IMR-90 (cell line): Measurements from ENCODE around the gene TMEM245. TPM values are rescaled to one million over a fixed set of nuclear protein-coding genes. Genes with fewer than 3 reads are reported as not detected.

Source experiments
- ATAC-seq: fragments of 200-7000 bp; cut with Tn5 transposase; 2 replicates; pipeline ENCODE4 v1.9.1; 2020; ENCODE audit warnings: low read depth, mild to moderate bottlenecking, moderate library complexity
- BruUV-seq: library from RNA; stranded (reverse); fragments of 400-500 nt; replicated peaks from 2 replicates; lab custom pipeline; 2021; lab: Mats Ljungman, UMichigan
- CTCF ChIA-PET: fragments of 300-600 bp; formaldehyde crosslinking; extraction: SDS; loops from one replicate; lab custom pipeline; 2021; ENCODE audit warnings: antibody characterized with exemption; lab: Yijun Ruan, JAX
- POLR2A ChIA-PET: fragments of 300-600 bp; sonication (Branson Sonifier 250); formaldehyde crosslinking; loops from one replicate; lab custom pipeline; 2022; ENCODE audit warnings: antibody characterized with exemption; ENCODE audit not compliant: unreplicated experiment; lab: Charles Lee
- DNase-seq: peaks from one replicate; pipeline ENCODE4 v3.0.0; 2013
- H2AFZ ChIP-seq: replicated peaks from 2 replicates; pipeline ENCODE3; 2013; ENCODE audit warnings: low read length, mild to moderate bottlenecking; ENCODE audit not compliant: poor library complexity
- H2AK5ac ChIP-seq: 2 replicates; pipeline ENCODE4 v1.6.1; 2013; ENCODE audit warnings: low read depth, low read length, inconsistent platforms
- H2AK9ac ChIP-seq: replicated peaks from 2 replicates; pipeline ENCODE3; 2013; ENCODE audit warnings: mild to moderate bottlenecking, low read depth, low read length, moderate library complexity; ENCODE audit not compliant: poor library complexity
- H2BK120ac ChIP-seq: 2 replicates; pipeline ENCODE4 v1.6.1; 2013; ENCODE audit warnings: low read depth, low read length, inconsistent platforms
- H2BK15ac ChIP-seq: 3 replicates; pipeline ENCODE4 v1.6.1; 2013; ENCODE audit warnings: low read depth, low read length, inconsistent platforms
- H2BK20ac ChIP-seq: 2 replicates; pipeline ENCODE4 v1.6.1; 2013; ENCODE audit warnings: low read depth, mild to moderate bottlenecking, inconsistent platforms, low read length, moderate library complexity
- H2BK5ac ChIP-seq: 2 replicates; pipeline ENCODE4 v1.6.1; 2013; ENCODE audit warnings: mild to moderate bottlenecking, low read depth, low read length, inconsistent platforms; ENCODE audit not compliant: poor library complexity, severe bottlenecking
- H3K14ac ChIP-seq: replicated peaks from 2 replicates; pipeline ENCODE4 v1.6.1; 2013; ENCODE audit warnings: low read depth, low read length, inconsistent platforms
- H3K18ac ChIP-seq: 2 replicates; pipeline ENCODE4 v1.6.1; 2013; ENCODE audit warnings: low read depth, low read length, control low read depth
- H3K23ac ChIP-seq: 2 replicates; pipeline ENCODE4 v1.6.1; 2013; ENCODE audit warnings: low read depth, low read length, inconsistent platforms
- H3K27ac ChIP-seq: 2 replicates; pipeline ENCODE4 v1.5.1; 2013; ENCODE audit warnings: mild to moderate bottlenecking, control low read depth, low read length; ENCODE audit not compliant: insufficient read depth
- H3K27me3 ChIP-seq: 2 replicates; pipeline ENCODE4 v1.6.1; 2013; ENCODE audit warnings: low read length; ENCODE audit not compliant: control insufficient read depth, insufficient read depth
- H3K36me3 ChIP-seq: 2 replicates; pipeline ENCODE4 v1.6.1; 2013; ENCODE audit warnings: low read length, mixed read lengths; ENCODE audit not compliant: control insufficient read depth, insufficient read depth
- H3K4ac ChIP-seq: 2 replicates; pipeline ENCODE4 v1.6.1; 2013; ENCODE audit warnings: low read depth, low read length, inconsistent platforms
- H3K4me1 ChIP-seq: 2 replicates; pipeline ENCODE4 v1.6.1; 2013; ENCODE audit warnings: low read length, mixed read lengths; ENCODE audit not compliant: control insufficient read depth, insufficient read depth
- H3K4me2 ChIP-seq: 2 replicates; pipeline ENCODE4 v1.6.1; 2013; ENCODE audit warnings: low read depth, mild to moderate bottlenecking, control low read depth, low read length, moderate library complexity
- H3K4me3 ChIP-seq: 2 replicates; pipeline ENCODE4 v1.5.1; 2013; ENCODE audit warnings: low read depth, mild to moderate bottlenecking, control low read depth, low read length, moderate library complexity; ENCODE audit not compliant: insufficient read depth
- H3K56ac ChIP-seq: 2 replicates; pipeline ENCODE4 v1.6.1; 2013; ENCODE audit warnings: low read length, inconsistent platforms; ENCODE audit not compliant: insufficient read depth; ENCODE audit errors: extremely low read depth
- H3K79me1 ChIP-seq, 2 experiments: 2 replicates each; pipeline ENCODE4 v1.6.1; 2013; ENCODE audit warnings: low read length in 2 of 2, inconsistent platforms in 1 of 2, low read depth in 1 of 2
- H3K9ac ChIP-seq: 2 replicates; pipeline ENCODE4 v1.6.1; 2013; ENCODE audit warnings: low read depth, low read length, control low read depth
- H3K9me1 ChIP-seq: 2 replicates; pipeline ENCODE4 v1.6.1; 2013; ENCODE audit warnings: low read length, inconsistent platforms; ENCODE audit not compliant: insufficient read depth
- H3K9me3 ChIP-seq: 2 replicates; pipeline ENCODE4 v1.6.1; 2013; ENCODE audit warnings: low read length; ENCODE audit not compliant: control insufficient read depth, insufficient read depth
- H4K20me1 ChIP-seq: 2 replicates; pipeline ENCODE4 v1.6.1; 2013; ENCODE audit warnings: low read length, inconsistent platforms; ENCODE audit not compliant: insufficient read depth
- H4K5ac ChIP-seq: 2 replicates; pipeline ENCODE4 v1.6.1; 2013; ENCODE audit warnings: mild to moderate bottlenecking, low read depth, low read length, control low read depth
- H4K8ac ChIP-seq, 2 experiments: 2 replicates each; pipeline ENCODE4 v1.6.1; 2013; ENCODE audit warnings: low read depth in 2 of 2, low read length in 2 of 2, control low read depth in 1 of 2, inconsistent platforms in 1 of 2
- H4K91ac ChIP-seq: 2 replicates; pipeline ENCODE4 v1.6.1; 2013; ENCODE audit warnings: low read depth, low read length, inconsistent platforms; ENCODE audit not compliant: insufficient read depth
- CHD1 ChIP-seq: IDR thresholded peaks from 2 replicates; pipeline ENCODE4 v1.6.1; 2012; ENCODE audit warnings: low read depth, low read length, improper control_type of control experiment
- RAD21 ChIP-seq: IDR thresholded peaks from 2 replicates; pipeline ENCODE4 v1.6.1; 2012; ENCODE audit warnings: low read length, improper control_type of control experiment
- SMC3 ChIP-seq: fragments of 150-350 bp; IDR thresholded peaks from 2 replicates; pipeline ENCODE4 v1.6.1; 2016; ENCODE audit warnings: low read depth, mild to moderate bottlenecking, antibody characterized with exemption, low read length, moderate library complexity
- dilution Hi-C: fragments of 300-500 bp; cut with HindIII; formaldehyde crosslinking; loops from one replicate; pipeline ENCODE4 v1.14.3; 2018; ENCODE audit warnings: low sequenced_read_pairs; ENCODE audit not compliant: unreplicated experiment
- in situ Hi-C: fragments of 300-500 bp; cut with MboI; formaldehyde crosslinking; loops from 3 replicates; pipeline ENCODE4 v1.14.3; 2019; ENCODE audit warnings: low sequenced_read_pairs, inconsistent platforms, mixed read lengths
- intact Hi-C: fragments of 100-400 bp; cut with micrococcal nuclease; formaldehyde crosslinking; loops from 2 replicates; pipeline ENCODE4 v1.10.0; 2022
- polyA plus RNA-seq, 3 experiments: library from polyadenylated mRNA; depleted of rRNA; stranded (reverse); fragments of >200 nt; gene quantifications; 2 replicates each; pipeline ENCODE4 v1.2.3, GENCODE V29; 2012; ENCODE audit warnings: low replicate concordance in 1 of 3
- total RNA-seq: library from RNA; depleted of rRNA; stranded (reverse); fragments of >200 nt; gene quantifications from 2 replicates; pipeline ENCODE4 v1.2.3, GENCODE V29; 2012

The TMEM245 gene
- total and polyA plus RNA-seq, 2 of the 4 experiments (the other 2 are of a cell fraction) = 24.8 to 57.9 TPM

- in situ Hi-C loops = no loop called here
- no peak overlapping the region for H4K91ac ChIP-seq
- H2AFZ ChIP-seq = no peak overlapping the region
- no peaks in the 10 kb centered on the region for H3K9me3 ChIP-seq
- intact Hi-C loops = no loop called here
- no peak overlapping the region for H2AK9ac ChIP-seq
- H4K8ac ChIP-seq = no peak overlapping the region
- no peak overlapping the region for H2BK5ac ChIP-seq
- H3K4ac ChIP-seq = no peak overlapping the region
- H3K14ac ChIP-seq = no peak overlapping the region
- H3K79me1 ChIP-seq = peaks cover 41 to 70% of the 10 kb centered on the region in 2 experiments
- no peak overlapping the region for H3K27ac ChIP-seq
- no peak overlapping the region for H3K18ac ChIP-seq
- BruUV-seq = no TSS peak
- peaks cover 12% of the 10 kb centered on the region; the same call in 1 of the 2 replicates for H3K9me1 ChIP-seq
- H3K4me2 ChIP-seq = no peak overlapping the region
- ATAC-seq (no peak), DNase-seq (no peak)
- H3K4me3 ChIP-seq = no peak overlapping the region
- dilution Hi-C loops = no loop called here
- H3K27me3 ChIP-seq = no peaks in the 10 kb centered on the region
- H2BK20ac ChIP-seq = no peak overlapping the region
- ChIA-PET CTCF (no interaction called here), POLR2A (no interaction called here)
- H3K23ac ChIP-seq = no peak overlapping the region
- no peak overlapping the region for H2BK120ac ChIP-seq
- H3K56ac ChIP-seq = no peak overlapping the region
- H3K9ac ChIP-seq = no peak overlapping the region
- no peak overlapping the region for H2BK15ac ChIP-seq
- TF ChIP-seq RAD21 = no peak
- TF ChIP-seq CHD1 = no peak
- no peak for TF ChIP-seq SMC3
- H2AK5ac ChIP-seq = no peak overlapping the region
- H4K20me1 ChIP-seq = peaks cover 9% of the 10 kb centered on the region; the same call in 1 of the 2 replicates
- no peak overlapping the region for H4K5ac ChIP-seq
- H3K36me3 ChIP-seq = peaks cover 18% of the 10 kb centered on the region
- H3K4me1 ChIP-seq = peaks cover 2% of the 10 kb centered on the region
Observed at GRCh38 chr9:109092051-109092580, 27.6 kb downstream of the TMEM245 start.
